ENCODE data around the gene PRKCA.
A peak's percentile ranks its signal among the peaks of the same experiment; 100 is the strongest.

Gene PRKCA

GRCh38 chr17:66702106-66702936, 399.9 kb downstream of the PRKCA start:
- TF ChIP-seq EZH2phosphoT487 (IDR thresholded peaks at IDR 0.05; ENCODE audit: borderline replicate concordance, low read length) (no peak), CTCF (IDR thresholded peaks at IDR 0.05; ENCODE audit: low read depth, low read length, poor library complexity, severe bottlenecking) (no peak)
- Histone ChIP-seq H3K27me3 (ENCODE audit: control insufficient read depth, low read length) (no peaks in the 10 kb centered on the region), H3K9me2 (replicated peaks; ENCODE audit: control insufficient read depth, low read length) (no peaks in the 10 kb centered on the region), H3K9me3 (ENCODE audit: control insufficient read depth, insufficient read depth, low read length) (0 out of 2 replicates have a peak, but pooled peaks cover 2% of the 10 kb centered on the region), H3K4me2 (ENCODE audit: low read length) (no peak overlapping the region), H4K20me1 (ENCODE audit: control insufficient read depth, insufficient read depth, low read depth, low read length) (no peaks in the 10 kb centered on the region), H3K36me3 (ENCODE audit: control insufficient read depth, low read length) (peaks cover 6% of the 10 kb centered on the region), H3K79me2 (ENCODE audit: control insufficient read depth, low read length) (no peaks in the 10 kb centered on the region), H3F3A (ENCODE audit: control insufficient read depth, insufficient read depth) (peaks cover 17% of the 10 kb centered on the region), H3K4me3 (ENCODE audit: low read length) (no peak overlapping the region), H3K27ac (ENCODE audit: low read depth, low read length) (no peak overlapping the region), H3K4me1 (ENCODE audit: control insufficient read depth, low read length) (peaks cover 31% of the 10 kb centered on the region)

GRCh38 chr17:66704858-66705520, 402.6 kb downstream of the PRKCA start:
- no peaks in the 10 kb centered on the region for H4K20me1 ChIP-seq (ENCODE audit: control insufficient read depth, insufficient read depth, low read depth, low read length)
- H3F3A ChIP-seq (ENCODE audit: control insufficient read depth, insufficient read depth) = peaks cover 17% of the 10 kb centered on the region
- no peak for TF ChIP-seq EZH2phosphoT487 (IDR thresholded peaks at IDR 0.05; ENCODE audit: borderline replicate concordance, low read length)
- TF ChIP-seq CTCF (IDR thresholded peaks at IDR 0.05; ENCODE audit: low read depth, low read length, poor library complexity, severe bottlenecking) = no peak
- peak overlapping the region; percentile 69 for H3K27ac ChIP-seq (ENCODE audit: low read depth, low read length)
- peaks cover 32% of the 10 kb centered on the region for H3K4me1 ChIP-seq (ENCODE audit: control insufficient read depth, low read length)
- peak overlapping the region; percentile 36 for H3K4me3 ChIP-seq (ENCODE audit: low read length)
- H3K36me3 ChIP-seq (ENCODE audit: control insufficient read depth, low read length) = no peaks in the 10 kb centered on the region
- peak overlapping the region; percentile 61 for H3K4me2 ChIP-seq (ENCODE audit: low read length)
- H3K79me2 ChIP-seq (ENCODE audit: control insufficient read depth, low read length) = no peaks in the 10 kb centered on the region
- H3K9me3 ChIP-seq (ENCODE audit: control insufficient read depth, insufficient read depth, low read length) = no peaks in the 10 kb centered on the region
- no peaks in the 10 kb centered on the region for H3K27me3 ChIP-seq (ENCODE audit: control insufficient read depth, low read length)
- no peaks in the 10 kb centered on the region for H3K9me2 ChIP-seq (replicated peaks; ENCODE audit: control insufficient read depth, low read length)

GRCh38 chr17:66706851-66707450, 404.5 kb downstream of the PRKCA start:
- Histone ChIP-seq H3K9me3 (ENCODE audit: control insufficient read depth, insufficient read depth, low read length) (no peaks in the 10 kb centered on the region), H3F3A (ENCODE audit: control insufficient read depth, insufficient read depth) (peaks cover 17% of the 10 kb centered on the region), H3K9me2 (replicated peaks; ENCODE audit: control insufficient read depth, low read length) (no peaks in the 10 kb centered on the region), H3K4me1 (ENCODE audit: control insufficient read depth, low read length) (peaks cover 38% of the 10 kb centered on the region), H3K27me3 (ENCODE audit: control insufficient read depth, low read length) (no peaks in the 10 kb centered on the region), H3K27ac (ENCODE audit: low read depth, low read length) (peak overlapping the region; percentile 69), H3K79me2 (ENCODE audit: control insufficient read depth, low read length) (no peaks in the 10 kb centered on the region), H3K4me2 (ENCODE audit: low read length) (peak overlapping the region; percentile 61), H3K4me3 (ENCODE audit: low read length) (peak overlapping the region; percentile 36), H4K20me1 (ENCODE audit: control insufficient read depth, insufficient read depth, low read depth, low read length) (no peaks in the 10 kb centered on the region), H3K36me3 (ENCODE audit: control insufficient read depth, low read length) (no peaks in the 10 kb centered on the region)
- TF ChIP-seq EZH2phosphoT487 (IDR thresholded peaks at IDR 0.05; ENCODE audit: borderline replicate concordance, low read length) (no peak), CTCF (IDR thresholded peaks at IDR 0.05; ENCODE audit: low read depth, low read length, poor library complexity, severe bottlenecking) (no peak)

Measured in DOHH2 (cell line).